Panc1 (cell line): ENCODE data around the gene SYCE3.

Experiments used
- POLR2AphosphoS5 ChIP-seq: IDR thresholded peaks from 2 replicates; pipeline ENCODE4 v1.6.1; 2012; ENCODE audit warnings: mild to moderate bottlenecking, low read depth, low read length, moderate library complexity
- SIN3A ChIP-seq: IDR thresholded peaks from 2 replicates; pipeline ENCODE4 v1.6.1; 2012; ENCODE audit warnings: low read depth, mild to moderate bottlenecking, low read length, moderate library complexity, borderline replicate concordance; ENCODE audit not compliant: insufficient read depth
- TF ChIP-seq, protein P1 (sequence below): fragments of 450-650 bp; IDR thresholded peaks from 2 replicates; pipeline ENCODE4 v1.5.1; 2017; ENCODE audit warnings: mild to moderate bottlenecking
- TF ChIP-seq, protein P2 (sequence below), 2 experiments: IDR thresholded peaks; 2 replicates each; pipeline ENCODE4 v1.6.1; 2011 to 2012; ENCODE audit warnings: low read depth in 2 of 2, control low read depth in 1 of 2, low read length in 1 of 2, mild to moderate bottlenecking in 1 of 2, moderate library complexity in 1 of 2; ENCODE audit not compliant: insufficient read depth in 1 of 2

DNA sequence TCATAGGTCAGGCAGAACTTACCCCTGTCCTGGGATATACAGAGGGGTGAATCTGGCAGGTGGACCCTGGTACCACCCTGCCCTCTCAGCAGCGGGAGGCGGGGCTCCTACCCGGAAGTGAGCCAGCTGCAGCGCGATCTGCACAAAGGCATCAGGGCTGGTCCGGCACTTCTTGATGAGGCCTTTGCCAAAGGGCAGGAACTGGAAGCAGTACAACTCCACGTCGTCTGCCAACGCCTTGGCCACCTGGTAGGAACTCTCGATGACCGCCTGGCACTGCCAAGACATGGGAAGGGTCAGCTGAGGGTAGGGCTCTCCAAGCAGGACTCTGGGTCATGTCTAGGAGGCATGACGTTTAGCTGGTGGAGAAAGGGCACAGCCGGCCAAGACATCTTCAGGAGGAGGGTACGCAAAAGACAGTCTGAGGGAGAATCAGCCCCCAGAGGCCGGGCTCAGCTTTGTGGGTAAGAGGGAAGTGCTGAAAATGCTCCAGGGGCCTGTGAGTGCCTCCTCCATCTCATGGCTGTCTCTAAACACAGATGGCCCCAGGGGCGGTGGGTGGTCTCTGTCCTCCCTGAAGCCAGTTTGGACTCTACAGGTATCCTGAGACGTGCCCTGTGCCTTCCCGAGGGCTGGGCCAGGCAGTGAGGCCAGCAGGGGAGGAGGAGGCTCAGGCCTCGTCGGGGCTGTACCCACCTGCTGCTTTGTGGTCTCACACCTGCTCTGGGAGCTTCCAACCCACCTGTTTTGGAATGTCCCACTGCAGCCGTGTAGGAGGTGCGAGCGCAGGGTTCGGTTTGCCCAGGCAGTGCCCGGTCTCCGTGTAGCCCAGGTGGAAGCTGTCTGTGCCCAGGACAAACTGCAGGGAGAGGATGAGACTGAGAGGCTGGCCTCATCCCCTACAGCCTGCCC lies 8.8 kb upstream of the SYCE3 start:
- TF ChIP-seq, protein P1, sequence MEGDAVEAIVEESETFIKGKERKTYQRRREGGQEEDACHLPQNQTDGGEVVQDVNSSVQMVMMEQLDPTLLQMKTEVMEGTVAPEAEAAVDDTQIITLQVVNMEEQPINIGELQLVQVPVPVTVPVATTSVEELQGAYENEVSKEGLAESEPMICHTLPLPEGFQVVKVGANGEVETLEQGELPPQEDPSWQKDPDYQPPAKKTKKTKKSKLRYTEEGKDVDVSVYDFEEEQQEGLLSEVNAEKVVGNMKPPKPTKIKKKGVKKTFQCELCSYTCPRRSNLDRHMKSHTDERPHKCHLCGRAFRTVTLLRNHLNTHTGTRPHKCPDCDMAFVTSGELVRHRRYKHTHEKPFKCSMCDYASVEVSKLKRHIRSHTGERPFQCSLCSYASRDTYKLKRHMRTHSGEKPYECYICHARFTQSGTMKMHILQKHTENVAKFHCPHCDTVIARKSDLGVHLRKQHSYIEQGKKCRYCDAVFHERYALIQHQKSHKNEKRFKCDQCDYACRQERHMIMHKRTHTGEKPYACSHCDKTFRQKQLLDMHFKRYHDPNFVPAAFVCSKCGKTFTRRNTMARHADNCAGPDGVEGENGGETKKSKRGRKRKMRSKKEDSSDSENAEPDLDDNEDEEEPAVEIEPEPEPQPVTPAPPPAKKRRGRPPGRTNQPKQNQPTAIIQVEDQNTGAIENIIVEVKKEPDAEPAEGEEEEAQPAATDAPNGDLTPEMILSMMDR = no peak
- TF ChIP-seq POLR2AphosphoS5 (no peak), SIN3A (no peak)
- TF ChIP-seq, protein P2, sequence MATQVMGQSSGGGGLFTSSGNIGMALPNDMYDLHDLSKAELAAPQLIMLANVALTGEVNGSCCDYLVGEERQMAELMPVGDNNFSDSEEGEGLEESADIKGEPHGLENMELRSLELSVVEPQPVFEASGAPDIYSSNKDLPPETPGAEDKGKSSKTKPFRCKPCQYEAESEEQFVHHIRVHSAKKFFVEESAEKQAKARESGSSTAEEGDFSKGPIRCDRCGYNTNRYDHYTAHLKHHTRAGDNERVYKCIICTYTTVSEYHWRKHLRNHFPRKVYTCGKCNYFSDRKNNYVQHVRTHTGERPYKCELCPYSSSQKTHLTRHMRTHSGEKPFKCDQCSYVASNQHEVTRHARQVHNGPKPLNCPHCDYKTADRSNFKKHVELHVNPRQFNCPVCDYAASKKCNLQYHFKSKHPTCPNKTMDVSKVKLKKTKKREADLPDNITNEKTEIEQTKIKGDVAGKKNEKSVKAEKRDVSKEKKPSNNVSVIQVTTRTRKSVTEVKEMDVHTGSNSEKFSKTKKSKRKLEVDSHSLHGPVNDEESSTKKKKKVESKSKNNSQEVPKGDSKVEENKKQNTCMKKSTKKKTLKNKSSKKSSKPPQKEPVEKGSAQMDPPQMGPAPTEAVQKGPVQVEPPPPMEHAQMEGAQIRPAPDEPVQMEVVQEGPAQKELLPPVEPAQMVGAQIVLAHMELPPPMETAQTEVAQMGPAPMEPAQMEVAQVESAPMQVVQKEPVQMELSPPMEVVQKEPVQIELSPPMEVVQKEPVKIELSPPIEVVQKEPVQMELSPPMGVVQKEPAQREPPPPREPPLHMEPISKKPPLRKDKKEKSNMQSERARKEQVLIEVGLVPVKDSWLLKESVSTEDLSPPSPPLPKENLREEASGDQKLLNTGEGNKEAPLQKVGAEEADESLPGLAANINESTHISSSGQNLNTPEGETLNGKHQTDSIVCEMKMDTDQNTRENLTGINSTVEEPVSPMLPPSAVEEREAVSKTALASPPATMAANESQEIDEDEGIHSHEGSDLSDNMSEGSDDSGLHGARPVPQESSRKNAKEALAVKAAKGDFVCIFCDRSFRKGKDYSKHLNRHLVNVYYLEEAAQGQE (IDR thresholded peaks at IDR 0.05; ENCODE audit: insufficient read depth in 1 of 2, low read depth in 2 of 2, low read length in 1 of 2) = no peak
